ENCODE measurements around the gene RD3L. TPM values are rescaled to one million over a fixed set of nuclear protein-coding genes. Genes with fewer than 3 reads are reported as not detected.

Gene RD3L
- polyA plus RNA-seq, 1 donor (not counting 4 experiments of a cell fraction or from before 2014, with no cell fraction given) = not detected

DNA sequence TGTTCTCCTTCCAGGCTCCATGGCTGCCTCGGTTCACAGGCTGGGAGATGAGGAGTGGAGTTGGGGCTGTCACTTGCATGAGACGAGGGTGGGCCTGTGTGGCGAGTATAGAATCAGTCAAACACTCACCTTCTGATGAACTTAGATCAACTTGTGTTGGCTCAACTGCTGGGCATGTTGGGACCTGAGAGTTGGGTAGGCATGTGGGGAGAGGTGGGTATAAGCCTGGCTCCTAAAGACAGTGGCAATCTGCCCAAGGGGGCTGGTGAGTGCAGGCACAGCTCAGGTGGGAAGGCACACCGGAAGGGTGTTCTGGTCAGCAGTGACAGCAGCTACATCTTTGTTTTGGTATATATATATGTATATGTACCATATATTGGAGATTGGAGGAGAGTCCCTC lies 44.1 kb downstream of the RD3L start:
- Histone ChIP-seq H3K9me1 (ENCODE audit: control insufficient read depth, extremely low read depth, insufficient read depth, low read length) (no peaks in the 10 kb centered on the region), H3K4me2 (ENCODE audit: control insufficient read depth, extremely low read depth, insufficient read depth, low read depth, low read length) (peak overlapping the region; percentile 7), H2AFZ (ENCODE audit: control insufficient read depth, low read length) (peak overlapping the region; percentile 12), H3K36me3 (ENCODE audit: control insufficient read depth in 2 of 2, extremely low read depth in 1 of 2, insufficient read depth in 2 of 2, low read length in 2 of 2) (no peaks in the 10 kb centered on the region), H3K4me1 (ENCODE audit: control insufficient read depth, extremely low read depth, insufficient read depth, low read length) (peaks cover 11% of the 10 kb centered on the region), H3K9ac (ENCODE audit: control insufficient read depth, extremely low read depth, insufficient read depth, low read length) (no peak overlapping the region), H3K9me3 (ENCODE audit: control insufficient read depth, low read depth, low read length) (no peaks in the 10 kb centered on the region), H3K79me2 (ENCODE audit: control insufficient read depth, insufficient read depth, low read length) (no peaks in the 10 kb centered on the region), H3K27ac (ENCODE audit: control insufficient read depth, insufficient read depth, low read length) (no peak overlapping the region), H3K27me3 (ENCODE audit: control insufficient read depth, extremely low read depth, insufficient read depth, low read length) (no peaks in the 10 kb centered on the region), H4K20me1 (ENCODE audit: control insufficient read depth, extremely low read depth, insufficient read depth, low read length) (no peaks in the 10 kb centered on the region), H3K4me3 (ENCODE audit: control insufficient read depth in 2 of 3, extremely low read depth in 1 of 3, insufficient read depth in 2 of 3, low read depth in 1 of 3, low read length in 3 of 3) (no peak overlapping the region)
- FAIRE-seq (peak; percentile 91), DNase-seq (ENCODE audit: low read depth, low spot score) (peak; percentile 42)
- TF ChIP-seq, protein P1, sequence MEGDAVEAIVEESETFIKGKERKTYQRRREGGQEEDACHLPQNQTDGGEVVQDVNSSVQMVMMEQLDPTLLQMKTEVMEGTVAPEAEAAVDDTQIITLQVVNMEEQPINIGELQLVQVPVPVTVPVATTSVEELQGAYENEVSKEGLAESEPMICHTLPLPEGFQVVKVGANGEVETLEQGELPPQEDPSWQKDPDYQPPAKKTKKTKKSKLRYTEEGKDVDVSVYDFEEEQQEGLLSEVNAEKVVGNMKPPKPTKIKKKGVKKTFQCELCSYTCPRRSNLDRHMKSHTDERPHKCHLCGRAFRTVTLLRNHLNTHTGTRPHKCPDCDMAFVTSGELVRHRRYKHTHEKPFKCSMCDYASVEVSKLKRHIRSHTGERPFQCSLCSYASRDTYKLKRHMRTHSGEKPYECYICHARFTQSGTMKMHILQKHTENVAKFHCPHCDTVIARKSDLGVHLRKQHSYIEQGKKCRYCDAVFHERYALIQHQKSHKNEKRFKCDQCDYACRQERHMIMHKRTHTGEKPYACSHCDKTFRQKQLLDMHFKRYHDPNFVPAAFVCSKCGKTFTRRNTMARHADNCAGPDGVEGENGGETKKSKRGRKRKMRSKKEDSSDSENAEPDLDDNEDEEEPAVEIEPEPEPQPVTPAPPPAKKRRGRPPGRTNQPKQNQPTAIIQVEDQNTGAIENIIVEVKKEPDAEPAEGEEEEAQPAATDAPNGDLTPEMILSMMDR (optimal IDR thresholded peaks at IDR 0.05 in 1 of 3, IDR thresholded peaks at IDR 0.05 in 1 of 3, conservative IDR thresholded peaks at IDR 0.05 in 1 of 3; ENCODE audit: extremely low read depth in 1 of 3, insufficient read depth in 2 of 3, low read length in 3 of 3) = no peak
- no peak for TF ChIP-seq EZH2 (IDR thresholded peaks at IDR 0.05; ENCODE audit: low read length)
- dilution Hi-C loops (cut with MboI; ENCODE audit: extremely low pct_ligation_motif_present, low sequenced_read_pairs) = no loop called here

DNA sequence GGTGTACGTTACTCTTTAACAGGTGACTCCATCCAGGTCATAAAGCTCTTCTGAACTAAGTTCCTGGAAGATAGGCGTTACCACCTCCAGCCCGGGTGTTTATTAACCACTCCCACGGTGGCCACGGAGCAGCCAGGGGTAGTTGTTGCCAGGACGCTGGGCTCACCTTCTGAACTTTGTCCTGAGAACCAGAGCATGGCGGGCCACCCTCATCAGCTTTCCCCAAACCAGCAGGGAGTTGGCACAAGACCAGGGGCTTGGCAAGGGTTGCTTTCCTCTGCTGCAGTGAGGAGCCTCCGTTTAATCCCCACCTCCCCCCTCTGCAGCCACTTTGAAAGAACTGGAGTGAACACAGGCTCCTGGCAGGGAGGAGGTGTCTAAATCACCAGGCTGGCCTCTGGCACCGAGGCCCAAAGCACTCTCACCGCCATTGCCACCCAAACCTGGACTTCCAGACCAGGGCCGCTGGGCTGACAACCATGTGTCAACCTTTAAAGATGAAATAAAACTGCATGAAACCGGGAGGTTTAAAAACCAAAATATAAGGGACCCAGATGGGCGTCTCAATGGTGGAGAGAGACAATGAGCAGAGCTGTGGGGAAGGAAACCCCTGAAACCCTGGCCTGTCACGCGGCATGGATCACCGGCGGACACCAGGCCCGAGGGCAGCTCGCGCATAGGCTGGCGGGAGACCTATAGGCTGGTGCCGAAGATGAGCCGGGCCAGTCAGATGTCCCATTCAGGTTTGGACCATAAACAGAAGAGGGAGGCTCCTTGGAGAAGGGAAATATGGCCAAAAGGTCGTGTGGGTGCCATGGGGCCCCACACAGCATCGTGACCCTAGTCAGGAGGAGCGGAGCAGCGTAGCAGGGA lies 45.0 kb downstream of the RD3L start:
- Histone ChIP-seq H3K9me1 (ENCODE audit: control insufficient read depth, extremely low read depth, insufficient read depth, low read length) (no peaks in the 10 kb centered on the region), H2AFZ (ENCODE audit: control insufficient read depth, low read length) (no peak overlapping the region), H3K4me2 (ENCODE audit: control insufficient read depth, extremely low read depth, insufficient read depth, low read depth, low read length) (no peak overlapping the region), H3K9ac (ENCODE audit: control insufficient read depth, extremely low read depth, insufficient read depth, low read length) (no peak overlapping the region), H3K79me2 (ENCODE audit: control insufficient read depth, insufficient read depth, low read length) (no peaks in the 10 kb centered on the region), H3K4me3 (ENCODE audit: control insufficient read depth in 2 of 3, extremely low read depth in 1 of 3, insufficient read depth in 2 of 3, low read depth in 1 of 3, low read length in 3 of 3) (no peak overlapping the region), H3K27me3 (ENCODE audit: control insufficient read depth, extremely low read depth, insufficient read depth, low read length) (no peaks in the 10 kb centered on the region), H3K27ac (ENCODE audit: control insufficient read depth, insufficient read depth, low read length) (no peak overlapping the region), H3K9me3 (ENCODE audit: control insufficient read depth, low read depth, low read length) (no peaks in the 10 kb centered on the region), H3K36me3 (ENCODE audit: control insufficient read depth in 2 of 2, extremely low read depth in 1 of 2, insufficient read depth in 2 of 2, low read length in 2 of 2) (no peaks in the 10 kb centered on the region), H4K20me1 (ENCODE audit: control insufficient read depth, extremely low read depth, insufficient read depth, low read length) (no peaks in the 10 kb centered on the region), H3K4me1 (ENCODE audit: control insufficient read depth, extremely low read depth, insufficient read depth, low read length) (peaks cover 11% of the 10 kb centered on the region)
- no peak for TF ChIP-seq EZH2 (IDR thresholded peaks at IDR 0.05; ENCODE audit: low read length)
- TF ChIP-seq, protein P1 (optimal IDR thresholded peaks at IDR 0.05 in 1 of 3, IDR thresholded peaks at IDR 0.05 in 1 of 3, conservative IDR thresholded peaks at IDR 0.05 in 1 of 3; ENCODE audit: extremely low read depth in 1 of 3, insufficient read depth in 2 of 3, low read length in 3 of 3) = no peak
- DNase-seq (ENCODE audit: low read depth, low spot score) (no peak), FAIRE-seq (no peak)
- dilution Hi-C loops (cut with MboI; ENCODE audit: extremely low pct_ligation_motif_present, low sequenced_read_pairs) = no loop called here

Measured in keratinocyte (primary cell).